Suprapubic skin (tissue), 3 donors: ENCODE measurements around the gene SLCO3A1.

Source experiments
- POLR2AphosphoS5 ChIP-seq, 3 donors: sonication (generic); formaldehyde crosslinking; IDR thresholded peaks; one replicate each; pipeline ENCODE4 v1.6.1; 2017; ENCODE audit warnings: antibody characterized with exemption in 3 of 3
- TF ChIP-seq, protein P1 (sequence below), 2 donors: fragments of 200-600 bp in 1 of 2; fragments of 450-650 bp in 1 of 2; sonication (generic) in 1 of 2; IDR thresholded peaks; one replicate each; pipeline ENCODE4 v1.5.1; 2016 to 2019; ENCODE audit warnings: antibody characterized with exemption in 2 of 2, mild to moderate bottlenecking in 1 of 2, moderate library complexity in 1 of 2

DNA sequence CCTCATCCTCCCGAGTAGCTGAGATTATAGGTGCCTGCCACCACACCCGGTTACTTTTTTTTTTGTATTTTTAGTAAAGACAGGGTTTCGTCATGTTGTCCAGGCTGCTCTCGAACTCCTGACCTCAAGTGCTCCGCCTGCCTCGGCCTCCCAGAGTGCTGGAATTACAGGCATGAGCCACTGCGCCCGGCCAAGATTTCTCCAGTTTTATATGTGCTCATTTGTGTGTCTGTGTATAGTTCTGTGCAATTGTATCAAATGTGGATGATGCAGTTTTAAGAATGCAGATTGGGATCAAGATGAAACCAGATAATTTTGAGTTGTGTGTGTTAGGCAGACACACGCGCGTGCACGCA, 68.3 kb downstream of the SLCO3A1 start:
- TF ChIP-seq POLR2AphosphoS5 (IDR thresholded peaks at IDR 0.05), result no peak
- TF ChIP-seq, protein P1, sequence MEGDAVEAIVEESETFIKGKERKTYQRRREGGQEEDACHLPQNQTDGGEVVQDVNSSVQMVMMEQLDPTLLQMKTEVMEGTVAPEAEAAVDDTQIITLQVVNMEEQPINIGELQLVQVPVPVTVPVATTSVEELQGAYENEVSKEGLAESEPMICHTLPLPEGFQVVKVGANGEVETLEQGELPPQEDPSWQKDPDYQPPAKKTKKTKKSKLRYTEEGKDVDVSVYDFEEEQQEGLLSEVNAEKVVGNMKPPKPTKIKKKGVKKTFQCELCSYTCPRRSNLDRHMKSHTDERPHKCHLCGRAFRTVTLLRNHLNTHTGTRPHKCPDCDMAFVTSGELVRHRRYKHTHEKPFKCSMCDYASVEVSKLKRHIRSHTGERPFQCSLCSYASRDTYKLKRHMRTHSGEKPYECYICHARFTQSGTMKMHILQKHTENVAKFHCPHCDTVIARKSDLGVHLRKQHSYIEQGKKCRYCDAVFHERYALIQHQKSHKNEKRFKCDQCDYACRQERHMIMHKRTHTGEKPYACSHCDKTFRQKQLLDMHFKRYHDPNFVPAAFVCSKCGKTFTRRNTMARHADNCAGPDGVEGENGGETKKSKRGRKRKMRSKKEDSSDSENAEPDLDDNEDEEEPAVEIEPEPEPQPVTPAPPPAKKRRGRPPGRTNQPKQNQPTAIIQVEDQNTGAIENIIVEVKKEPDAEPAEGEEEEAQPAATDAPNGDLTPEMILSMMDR (IDR thresholded peaks at IDR 0.05), result no peak
